HepG2 (cell line): ENCODE measurements around the gene GJC1. TPM values are rescaled to one million over a fixed set of nuclear protein-coding genes. Genes with fewer than 3 reads are reported as not detected.

Experiments
- ADNP ChIP-seq: sonication (generic); formaldehyde crosslinking; IDR thresholded peaks from 2 replicates; pipeline ENCODE4 v1.4.0; 2020; ENCODE audit warnings: missing genetic modification reagents
- BCL6 ChIP-seq: IDR thresholded peaks from 2 replicates; pipeline ENCODE4 v1.6.1; 2016; ENCODE audit warnings: missing genetic modification reagents, missing compliant biosample characterization
- CBFB ChIP-seq: sonication (generic); formaldehyde crosslinking; IDR thresholded peaks from 2 replicates; pipeline ENCODE4 v1.4.0; 2020; ENCODE audit warnings: missing genetic modification reagents
- FLYWCH1 ChIP-seq: sonication (generic); formaldehyde crosslinking; IDR thresholded peaks from 2 replicates; pipeline ENCODE4 v1.8.1; 2023; ENCODE audit warnings: mild to moderate bottlenecking, missing genetic modification reagents
- HCFC1 ChIP-seq: fragments of 150-350 bp; IDR thresholded peaks from 2 replicates; pipeline ENCODE4 v1.6.1; 2014; ENCODE audit warnings: low read depth, low read length
- MED1 ChIP-seq: sonication (generic); formaldehyde crosslinking; IDR thresholded peaks from 2 replicates; pipeline ENCODE4 v1.4.0; 2020; ENCODE audit warnings: missing genetic modification reagents
- MZF1 ChIP-seq: sonication (generic); formaldehyde crosslinking; IDR thresholded peaks from 2 replicates; pipeline ENCODE4 v1.8.1; 2023; ENCODE audit warnings: mild to moderate bottlenecking, missing genetic modification reagents, borderline replicate concordance
- NBN ChIP-seq: fragments of 450-650 bp; conservative IDR thresholded peaks from 2 replicates; pipeline ENCODE4 v1.6.1; 2017
- NFRKB ChIP-seq: fragments of 450-650 bp; IDR thresholded peaks from 2 replicates; pipeline ENCODE4 v1.6.1; 2017
- POGK ChIP-seq: sonication (generic); formaldehyde crosslinking; conservative IDR thresholded peaks from 2 replicates; pipeline ENCODE4 v1.8.0; 2022; ENCODE audit warnings: mild to moderate bottlenecking, moderate library complexity, missing genetic modification reagents
- PRDM15 ChIP-seq: sonication (generic); formaldehyde crosslinking; IDR thresholded peaks from 2 replicates; pipeline ENCODE4 v1.4.0; 2020; ENCODE audit warnings: missing genetic modification reagents
- RNF2 ChIP-seq: fragments of 450-650 bp; conservative IDR thresholded peaks from 2 replicates; pipeline ENCODE4 v1.6.1; 2016; ENCODE audit warnings: low read depth
- SCMH1 ChIP-seq: sonication (generic); formaldehyde crosslinking; IDR thresholded peaks from 2 replicates; pipeline ENCODE4 v1.9.0; 2021; ENCODE audit warnings: missing genetic modification reagents, mild to moderate bottlenecking, borderline replicate concordance
- ZNF12 ChIP-seq: sonication (generic); formaldehyde crosslinking; IDR thresholded peaks from 2 replicates; pipeline ENCODE4 v1.5.0; 2020; ENCODE audit warnings: missing genetic modification reagents
- ZNF296 ChIP-seq: sonication (generic); formaldehyde crosslinking; conservative IDR thresholded peaks from 2 replicates; pipeline ENCODE4 v1.5.0; 2020; ENCODE audit warnings: mild to moderate bottlenecking, missing genetic modification reagents
- ZNF766 ChIP-seq: sonication (generic); formaldehyde crosslinking; IDR thresholded peaks from 2 replicates; pipeline ENCODE4 v1.5.0; 2020; ENCODE audit warnings: missing genetic modification reagents, borderline replicate concordance
- polyA plus RNA-seq, 8 experiments: library from polyadenylated mRNA; depleted of rRNA in 3 of 8; stranded (reverse) in 7 of 8; unstranded in 1 of 8; fragments of >200 nt; fragmentation: Illumina TruSeq in 4 of 8; extraction: Trizol in 4 of 8; gene quantifications; 2 replicates each; pipeline versions ENCODE4 v1.2.1 to v1.2.3, GENCODE V29; 2011 to 2016; ENCODE audit warnings: low read depth in 4 of 8, missing spikeins in 1 of 8, mixed read lengths in 1 of 8; ENCODE audit not compliant: insufficient read depth in 1 of 8
- total RNA-seq, 5 experiments: library from RNA; depleted of rRNA; stranded (reverse); fragments of >200 nt; fragmentation: Illumina TruSeq; extraction: Trizol; gene quantifications; 2 replicates each; pipeline ENCODE4 v1.2.3, GENCODE V29; 2016; ENCODE audit warnings: low read depth in 1 of 5
- TF ChIP-seq, protein P1 (sequence below): sonication (generic); formaldehyde crosslinking; IDR thresholded peaks from 2 replicates; pipeline ENCODE4 v1.4.0; 2020; ENCODE audit warnings: missing genetic modification reagents
- TF ChIP-seq, protein P2 (sequence below): sonication (generic); formaldehyde crosslinking; IDR thresholded peaks from 2 replicates; pipeline ENCODE4; 2020; ENCODE audit warnings: missing genetic modification reagents, mild to moderate bottlenecking, borderline replicate concordance

Gene GJC1
- total and polyA plus RNA-seq, 2 of the 13 experiments (the other 11 are each of a cell fraction or from before 2014, with no cell fraction given): 1.7 TPM

DNA sequence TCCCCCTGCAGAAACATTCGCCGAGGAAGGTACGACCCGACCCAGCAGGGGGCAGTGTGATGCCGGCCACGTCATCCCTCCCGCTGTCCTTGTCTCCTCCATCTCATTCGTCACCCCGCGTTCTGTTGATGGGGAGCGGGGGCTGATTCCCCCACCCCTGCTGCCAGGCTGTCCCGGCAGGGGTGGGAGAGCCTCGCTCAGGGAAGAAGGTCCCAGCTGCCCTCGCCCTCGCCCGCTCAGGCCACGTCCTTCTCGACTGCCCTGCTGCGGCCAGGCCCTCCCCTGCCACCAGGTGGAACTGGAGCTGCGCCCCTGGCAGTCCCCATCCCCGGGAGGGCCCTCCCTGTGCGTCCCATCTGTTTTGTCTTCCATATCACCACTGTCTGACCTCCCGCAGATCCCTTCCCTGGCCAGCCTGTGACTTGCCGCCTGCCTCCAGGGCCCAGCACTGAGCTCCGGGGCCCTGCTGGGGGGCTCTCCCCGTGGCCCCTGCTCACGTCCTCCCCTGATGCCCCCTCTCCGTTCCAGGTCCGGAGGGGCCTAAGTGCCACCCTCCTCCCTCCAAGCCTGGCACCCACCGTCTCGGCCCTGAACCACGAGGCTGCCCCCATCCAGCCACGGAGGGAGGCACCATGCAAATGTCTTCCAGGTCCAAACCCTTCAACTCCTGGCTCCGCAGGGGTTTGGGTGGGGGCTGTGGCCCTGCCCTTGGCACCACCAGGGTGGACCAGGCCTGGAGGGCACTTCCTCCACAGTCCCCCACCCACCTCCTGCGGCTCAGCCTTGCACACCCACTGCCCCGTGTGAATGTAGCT lies 50.7 kb downstream of the GJC1 start (continued):
- TF ChIP-seq MZF1 (CRISPR knock-in tag) (0 out of 2 replicates have a peak, but pooled peaks have one; percentile 59), ZNF12 (CRISPR knock-in tag) (no peak), ADNP (CRISPR knock-in tag) (no peak), POGK (CRISPR knock-in tag) (peak; percentile 47; the same call in 1 of the 2 replicates), SCMH1 (CRISPR knock-in tag) (no peak), MED1 (CRISPR knock-in tag) (no peak), HCFC1 (no peak), NBN (no peak), RNF2 (0 out of 2 replicates have a peak, but pooled peaks have one; percentile 53), FLYWCH1 (CRISPR knock-in tag) (no peak), ZNF766 (CRISPR knock-in tag) (no peak), ZNF296 (0 out of 2 replicates have a peak, but pooled peaks have one; percentile 16), PRDM15 (CRISPR knock-in tag) (no peak), CBFB (CRISPR knock-in tag) (peak; percentile 57; the same call in 1 of the 2 replicates), NFRKB (no peak), BCL6 (CRISPR knock-in tag) (peak; percentile 22; the same call in 1 of the 2 replicates)
- TF ChIP-seq, protein P1, sequence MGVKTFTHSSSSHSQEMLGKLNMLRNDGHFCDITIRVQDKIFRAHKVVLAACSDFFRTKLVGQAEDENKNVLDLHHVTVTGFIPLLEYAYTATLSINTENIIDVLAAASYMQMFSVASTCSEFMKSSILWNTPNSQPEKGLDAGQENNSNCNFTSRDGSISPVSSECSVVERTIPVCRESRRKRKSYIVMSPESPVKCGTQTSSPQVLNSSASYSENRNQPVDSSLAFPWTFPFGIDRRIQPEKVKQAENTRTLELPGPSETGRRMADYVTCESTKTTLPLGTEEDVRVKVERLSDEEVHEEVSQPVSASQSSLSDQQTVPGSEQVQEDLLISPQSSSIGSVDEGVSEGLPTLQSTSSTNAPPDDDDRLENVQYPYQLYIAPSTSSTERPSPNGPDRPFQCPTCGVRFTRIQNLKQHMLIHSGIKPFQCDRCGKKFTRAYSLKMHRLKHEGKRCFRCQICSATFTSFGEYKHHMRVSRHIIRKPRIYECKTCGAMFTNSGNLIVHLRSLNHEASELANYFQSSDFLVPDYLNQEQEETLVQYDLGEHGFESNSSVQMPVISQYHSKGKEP (CRISPR knock-in tag): no peak
- TF ChIP-seq, protein P2, sequence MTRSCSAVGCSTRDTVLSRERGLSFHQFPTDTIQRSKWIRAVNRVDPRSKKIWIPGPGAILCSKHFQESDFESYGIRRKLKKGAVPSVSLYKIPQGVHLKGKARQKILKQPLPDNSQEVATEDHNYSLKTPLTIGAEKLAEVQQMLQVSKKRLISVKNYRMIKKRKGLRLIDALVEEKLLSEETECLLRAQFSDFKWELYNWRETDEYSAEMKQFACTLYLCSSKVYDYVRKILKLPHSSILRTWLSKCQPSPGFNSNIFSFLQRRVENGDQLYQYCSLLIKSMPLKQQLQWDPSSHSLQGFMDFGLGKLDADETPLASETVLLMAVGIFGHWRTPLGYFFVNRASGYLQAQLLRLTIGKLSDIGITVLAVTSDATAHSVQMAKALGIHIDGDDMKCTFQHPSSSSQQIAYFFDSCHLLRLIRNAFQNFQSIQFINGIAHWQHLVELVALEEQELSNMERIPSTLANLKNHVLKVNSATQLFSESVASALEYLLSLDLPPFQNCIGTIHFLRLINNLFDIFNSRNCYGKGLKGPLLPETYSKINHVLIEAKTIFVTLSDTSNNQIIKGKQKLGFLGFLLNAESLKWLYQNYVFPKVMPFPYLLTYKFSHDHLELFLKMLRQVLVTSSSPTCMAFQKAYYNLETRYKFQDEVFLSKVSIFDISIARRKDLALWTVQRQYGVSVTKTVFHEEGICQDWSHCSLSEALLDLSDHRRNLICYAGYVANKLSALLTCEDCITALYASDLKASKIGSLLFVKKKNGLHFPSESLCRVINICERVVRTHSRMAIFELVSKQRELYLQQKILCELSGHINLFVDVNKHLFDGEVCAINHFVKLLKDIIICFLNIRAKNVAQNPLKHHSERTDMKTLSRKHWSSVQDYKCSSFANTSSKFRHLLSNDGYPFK (CRISPR knock-in tag): peak; percentile 59; the same call in 1 of the 2 replicates
